GM18499 (cell line): ENCODE data around the gene SDCBP2.

ENCODE experiments used
- ATAC-seq: cut with Tn5 transposase; IDR thresholded peaks from one replicate; pipeline ENCODE4 v1.9.1; 2021; ENCODE audit warnings: moderate number of reproducible peaks; ENCODE audit not compliant: insufficient read depth, unreplicated experiment

Gene SDCBP2, protein sequence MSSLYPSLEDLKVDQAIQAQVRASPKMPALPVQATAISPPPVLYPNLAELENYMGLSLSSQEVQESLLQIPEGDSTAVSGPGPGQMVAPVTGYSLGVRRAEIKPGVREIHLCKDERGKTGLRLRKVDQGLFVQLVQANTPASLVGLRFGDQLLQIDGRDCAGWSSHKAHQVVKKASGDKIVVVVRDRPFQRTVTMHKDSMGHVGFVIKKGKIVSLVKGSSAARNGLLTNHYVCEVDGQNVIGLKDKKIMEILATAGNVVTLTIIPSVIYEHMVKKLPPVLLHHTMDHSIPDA

GRCh38 chr20:1328680-1329330, at the start of gene SDCBP2:
SDCBP2 (minus strand) TSS chr20:1329139; CDS start chr20:1320416, 8,723 bp downstream.
- no peak for ATAC-seq

DNA sequence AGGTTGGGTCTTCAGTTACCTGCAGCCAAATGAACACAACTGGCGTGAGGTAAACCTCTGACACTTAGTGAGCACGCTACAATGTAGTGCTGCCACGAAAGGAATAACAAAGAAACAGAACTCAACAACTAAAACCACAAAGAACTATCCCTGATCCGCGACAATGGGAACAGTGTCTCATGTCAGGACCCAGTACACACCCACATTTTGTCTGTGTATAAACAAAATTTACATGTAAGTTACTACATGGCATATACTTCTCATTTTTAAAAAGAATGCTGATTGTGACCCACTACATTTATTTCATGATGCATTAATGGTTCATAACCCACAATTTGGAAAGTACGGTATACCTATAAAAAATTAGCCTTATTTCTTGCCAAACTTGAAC, 49.8 kb upstream of the SDCBP2 start:
- no peak for ATAC-seq

- no peak for ATAC-seq
These were observed 49.2 kb upstream of the SDCBP2 start for GRCh38 chr20:1377984-1378734.

- no peak for ATAC-seq
These were observed 48.5 kb upstream of the SDCBP2 start for GRCh38 chr20:1377341-1377871.

- no peak for ATAC-seq
These were observed 47.7 kb upstream of the SDCBP2 start for GRCh38 chr20:1376408-1377270.

GRCh38 chr20:1376007-1376406, 47.1 kb upstream of the SDCBP2 start:
- no peak for ATAC-seq

- ATAC-seq = no peak
These were observed 46.6 kb upstream of the SDCBP2 start for GRCh38 chr20:1375515-1375914.

DNA sequence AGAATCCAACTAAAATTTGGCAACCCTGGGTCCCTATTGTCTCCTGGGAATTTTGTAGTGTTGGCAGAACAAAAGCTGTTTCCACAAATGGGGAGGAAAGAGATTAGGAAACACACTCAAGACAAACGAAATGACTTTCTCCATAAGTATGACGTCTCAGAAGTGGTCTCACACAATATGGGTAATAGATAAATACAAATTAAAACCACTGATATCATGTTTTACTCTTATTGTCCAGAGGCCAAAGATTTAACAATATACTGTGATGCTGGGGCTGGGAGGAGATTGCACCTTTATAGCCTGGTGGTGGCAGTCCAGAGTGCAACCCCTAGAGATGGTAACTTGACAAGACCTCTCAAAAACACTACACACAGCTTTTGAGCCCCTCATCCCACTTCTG, 45.3 kb upstream of the SDCBP2 start:
- ATAC-seq = no peak

GRCh38 chr20:1373614-1374013, 44.7 kb upstream of the SDCBP2 start:
- ATAC-seq = no peak

- no peak for ATAC-seq
These were observed 44.1 kb upstream of the SDCBP2 start for GRCh38 chr20:1373036-1373435.

DNA sequence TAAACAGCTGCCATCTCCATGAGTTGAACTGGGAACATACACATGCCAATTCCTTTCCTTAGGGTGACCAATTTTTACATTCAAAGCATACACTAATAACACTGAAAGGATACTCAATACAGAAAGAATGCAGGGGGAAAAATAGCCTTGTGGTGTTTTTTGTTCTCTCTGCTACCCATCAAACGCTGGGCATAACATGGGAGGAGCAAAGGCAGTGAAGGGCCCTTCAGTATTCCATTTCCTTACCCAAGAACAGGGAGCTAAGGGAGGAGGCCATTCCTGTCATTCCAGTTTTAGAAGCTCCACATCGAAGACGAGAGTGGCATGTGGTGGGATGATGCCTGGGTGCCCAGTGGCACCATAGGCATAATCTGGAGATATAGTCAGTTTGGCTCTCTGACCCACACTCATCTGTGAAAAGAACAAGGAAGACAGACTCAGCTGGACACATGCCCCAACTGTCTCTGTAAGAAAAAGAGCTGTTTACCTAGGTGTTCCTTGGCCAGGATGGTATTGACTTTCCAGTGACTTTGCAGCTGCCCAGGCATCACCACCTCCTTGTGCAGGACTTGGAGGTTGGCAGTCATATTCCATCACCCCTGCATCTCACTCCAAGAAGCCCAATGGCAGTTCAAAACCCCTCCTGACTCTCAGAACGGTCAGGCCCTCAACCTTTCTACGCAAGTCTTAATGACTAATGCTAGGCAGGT, 43.0 kb upstream of the SDCBP2 start:
- no peak for ATAC-seq

GRCh38 chr20:1371202-1371782, 42.4 kb upstream of the SDCBP2 start:
- ATAC-seq = no peak

GRCh38 chr20:1370548-1371110, 41.7 kb upstream of the SDCBP2 start:
- no peak for ATAC-seq

GRCh38 chr20:1369970-1370369, 41.0 kb upstream of the SDCBP2 start:
- ATAC-seq = no peak

GRCh38 chr20:1368448-1369199, 39.7 kb upstream of the SDCBP2 start:
- no peak for ATAC-seq

DNA sequence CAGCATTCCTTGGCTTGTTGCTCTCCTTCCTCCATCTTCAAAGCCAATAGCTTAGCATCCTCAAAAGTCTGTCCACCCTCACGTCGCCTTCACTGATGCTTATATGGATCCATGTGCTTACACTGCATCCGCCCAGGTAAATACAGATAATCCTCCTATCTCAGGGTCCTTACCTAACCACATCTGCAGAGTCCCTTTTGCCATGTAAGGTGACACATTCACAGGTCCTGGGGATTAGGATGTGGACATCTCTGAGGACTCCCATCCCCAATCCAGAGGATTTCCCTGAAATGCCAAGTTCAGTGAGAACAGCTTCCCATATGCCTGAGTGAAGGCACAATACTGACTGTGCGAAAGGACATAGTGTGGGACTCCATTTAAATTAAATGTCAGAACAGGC, 38.5 kb upstream of the SDCBP2 start:
- ATAC-seq = no peak

- no peak for ATAC-seq
These were observed 35.2 kb upstream of the SDCBP2 start for GRCh38 chr20:1364106-1364505.

- no peak for ATAC-seq
These were observed 34.6 kb upstream of the SDCBP2 start for GRCh38 chr20:1363522-1363921.
